Measurements from ENCODE around the gene FAT2.

Gene FAT2

DNA sequence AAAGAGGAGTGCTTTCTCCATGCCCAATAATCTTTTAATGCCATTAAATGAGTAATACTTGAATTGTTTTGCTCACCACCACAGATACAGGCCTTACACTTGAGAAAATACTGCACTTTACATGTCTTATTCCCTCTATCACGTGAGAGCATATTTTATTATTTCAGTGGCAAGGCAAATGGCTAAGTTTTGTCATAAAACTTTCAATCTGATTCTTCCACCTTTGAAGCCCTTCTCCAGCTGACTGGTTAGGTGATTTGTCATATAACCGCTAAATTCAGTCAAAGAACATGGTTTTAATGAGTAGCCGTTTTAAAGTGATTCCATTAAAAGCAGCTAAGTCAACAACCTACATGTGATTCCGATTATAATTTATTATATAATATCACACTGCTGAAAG, 43.8 kb downstream of the FAT2 start:
- DNase-seq (ENCODE audit: low read depth): no peak
- TF ChIP-seq, protein P1, sequence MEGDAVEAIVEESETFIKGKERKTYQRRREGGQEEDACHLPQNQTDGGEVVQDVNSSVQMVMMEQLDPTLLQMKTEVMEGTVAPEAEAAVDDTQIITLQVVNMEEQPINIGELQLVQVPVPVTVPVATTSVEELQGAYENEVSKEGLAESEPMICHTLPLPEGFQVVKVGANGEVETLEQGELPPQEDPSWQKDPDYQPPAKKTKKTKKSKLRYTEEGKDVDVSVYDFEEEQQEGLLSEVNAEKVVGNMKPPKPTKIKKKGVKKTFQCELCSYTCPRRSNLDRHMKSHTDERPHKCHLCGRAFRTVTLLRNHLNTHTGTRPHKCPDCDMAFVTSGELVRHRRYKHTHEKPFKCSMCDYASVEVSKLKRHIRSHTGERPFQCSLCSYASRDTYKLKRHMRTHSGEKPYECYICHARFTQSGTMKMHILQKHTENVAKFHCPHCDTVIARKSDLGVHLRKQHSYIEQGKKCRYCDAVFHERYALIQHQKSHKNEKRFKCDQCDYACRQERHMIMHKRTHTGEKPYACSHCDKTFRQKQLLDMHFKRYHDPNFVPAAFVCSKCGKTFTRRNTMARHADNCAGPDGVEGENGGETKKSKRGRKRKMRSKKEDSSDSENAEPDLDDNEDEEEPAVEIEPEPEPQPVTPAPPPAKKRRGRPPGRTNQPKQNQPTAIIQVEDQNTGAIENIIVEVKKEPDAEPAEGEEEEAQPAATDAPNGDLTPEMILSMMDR (IDR thresholded peaks at IDR 0.05; ENCODE audit: low read depth, low read length, missing control alignments): no peak

DNA sequence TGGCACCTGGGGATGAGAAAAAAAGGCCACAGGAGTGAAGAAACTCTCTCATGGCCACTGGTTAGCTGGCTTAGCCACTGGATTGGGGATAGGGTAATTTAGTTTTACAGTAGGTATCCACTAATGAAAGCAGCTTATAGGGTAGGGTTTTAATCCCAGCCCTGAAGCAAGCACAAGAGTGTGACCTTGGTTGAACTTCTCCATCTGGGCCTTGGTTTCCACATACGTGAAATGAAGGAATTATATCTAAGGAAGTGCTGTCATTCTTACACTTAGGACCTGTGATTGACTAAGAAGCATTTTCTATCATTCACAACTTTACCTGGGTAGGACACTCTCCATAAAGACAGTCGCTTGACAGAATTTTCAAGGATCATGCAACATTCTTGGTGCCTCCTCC, 49.6 kb downstream of the FAT2 start:
- DNase-seq (ENCODE audit: low read depth): no peak
- TF ChIP-seq, protein P1 (IDR thresholded peaks at IDR 0.05; ENCODE audit: low read depth, low read length, missing control alignments): no peak
- no peak overlapping the region for H3K4me3 ChIP-seq (ENCODE audit: low read depth, low read length)

More for the DNA sequence above, 43.8 kb downstream of the FAT2 start:
- H3K4me3 ChIP-seq (ENCODE audit: low read depth, low read length): no peak overlapping the region

Measured in GM12864 (cell line).